Activated CD4-positive, CD25-positive, alpha-beta regulatory T cell treated with anti-CD3 and anti-CD28 coated beads, Interleukin-2, amount 50 U/mL, for 72 hours (primary cell): Measurements from ENCODE around the gene HIPK2.

Source experiments
- DNase-seq: peaks from one replicate; pipeline ENCODE4 v3.0.0; 2021

HIPK2 gene

GRCh38 chr7:139713061-139713460 lies 64.7 kb downstream of the HIPK2 start:
- DNase-seq: no peak

GRCh38 chr7:139711991-139712743 lies 65.6 kb downstream of the HIPK2 start:
- no peak for DNase-seq

GRCh38 chr7:139710036-139710435 lies 67.8 kb downstream of the HIPK2 start:
- DNase-seq: no peak

- no peak for DNase-seq
Measured at GRCh38 chr7:139709485-139709884, 68.3 kb downstream of the HIPK2 start.

GRCh38 chr7:139708541-139708940 lies 69.3 kb downstream of the HIPK2 start:
- no peak for DNase-seq

- no peak for DNase-seq
Measured at GRCh38 chr7:139706837-139707236, 71.0 kb downstream of the HIPK2 start.

GRCh38 chr7:139704308-139704879 lies 73.4 kb downstream of the HIPK2 start:
- no peak for DNase-seq

GRCh38 chr7:139703487-139704307 lies 74.1 kb downstream of the HIPK2 start:
- no peak for DNase-seq

GRCh38 chr7:139702811-139703486 lies 74.8 kb downstream of the HIPK2 start:
- no peak for DNase-seq

GRCh38 chr7:139702313-139702731 lies 75.5 kb downstream of the HIPK2 start:
- DNase-seq: no peak

GRCh38 chr7:139701908-139702307 lies 75.9 kb downstream of the HIPK2 start:
- no peak for DNase-seq

GRCh38 chr7:139700505-139701235 lies 77.1 kb downstream of the HIPK2 start:
- no peak for DNase-seq

GRCh38 chr7:139699640-139700504 lies 77.9 kb downstream of the HIPK2 start:
- DNase-seq: no peak

GRCh38 chr7:139698844-139699243 lies 79.0 kb downstream of the HIPK2 start:
- DNase-seq: no peak

- no peak for DNase-seq
Measured at GRCh38 chr7:139698278-139698677, 79.5 kb downstream of the HIPK2 start.

GRCh38 chr7:139697056-139697455 lies 80.7 kb downstream of the HIPK2 start:
- DNase-seq: no peak

- no peak for DNase-seq
Measured at GRCh38 chr7:139696552-139696951, 81.2 kb downstream of the HIPK2 start.

GRCh38 chr7:139695588-139695987 lies 82.2 kb downstream of the HIPK2 start:
- no peak for DNase-seq

- no peak for DNase-seq
Measured at GRCh38 chr7:139695051-139695450, 82.7 kb downstream of the HIPK2 start.

- DNase-seq: no peak
Measured at GRCh38 chr7:139694389-139694676, 83.5 kb downstream of the HIPK2 start.

- DNase-seq: no peak
Measured at GRCh38 chr7:139693651-139694388, 84.0 kb downstream of the HIPK2 start.
